ENCODE results near the gene KSR2.
"Not testable (repeated sequence)": the region's sequence is repeated elsewhere in the genome, so short reads cannot be mapped to it uniquely, and the experiment has no call there.

The KSR2 gene

DNA sequence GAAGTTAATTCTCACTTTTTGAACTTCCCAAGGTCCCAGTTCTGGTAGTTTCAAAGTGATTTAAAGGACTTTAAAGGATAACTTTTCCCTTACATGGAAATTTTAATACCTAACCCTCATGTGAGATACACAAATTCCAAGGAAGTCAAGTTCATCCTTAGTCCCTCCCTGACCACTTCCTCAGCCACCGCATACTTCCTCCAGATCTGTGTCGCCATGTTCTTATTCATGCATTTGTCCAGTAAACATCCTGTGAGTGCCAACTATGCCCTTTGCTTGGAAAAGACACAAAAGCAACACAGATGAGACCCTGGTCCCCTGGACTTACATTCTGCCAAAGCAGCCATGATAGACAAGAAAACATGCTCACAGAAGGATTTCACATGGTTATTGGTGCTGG, 206.6 kb downstream of the KSR2 start:
- no peak overlapping the region for H3K4me3 ChIP-seq (ENCODE audit: control insufficient read depth, low read depth, low read length)
- no peak for TF ChIP-seq CTCF (IDR thresholded peaks at IDR 0.05; ENCODE audit: control insufficient read depth, insufficient read depth, low read depth, low read length, missing control alignments)
- no peak for DNase-seq (ENCODE audit: low read depth)

DNA sequence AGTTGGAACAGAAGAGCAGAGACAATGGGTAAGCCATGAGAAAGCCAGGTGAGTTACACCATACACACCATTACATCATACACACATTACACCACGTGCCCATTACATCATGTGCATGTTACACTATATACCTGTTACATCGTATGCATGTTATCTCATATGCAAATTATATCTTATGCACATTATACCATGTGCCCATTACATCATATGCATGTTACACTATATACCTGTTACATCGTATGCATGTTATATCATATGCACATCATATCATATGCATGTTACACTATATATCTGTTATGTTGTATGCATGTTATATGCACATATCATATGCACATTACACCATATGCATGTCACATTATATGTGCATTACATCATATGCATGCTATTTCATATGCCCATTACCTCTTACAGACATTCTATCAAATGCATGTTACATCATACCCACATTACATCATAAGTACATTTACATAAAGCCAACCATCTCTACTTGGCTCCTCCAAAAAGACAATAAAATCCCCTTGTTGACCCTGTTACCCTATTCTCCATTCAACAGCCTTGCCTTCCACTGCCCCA, 207.2 kb downstream of the KSR2 start:
- H3K4me3 ChIP-seq (ENCODE audit: control insufficient read depth, low read depth, low read length), result no peak overlapping the region
- TF ChIP-seq CTCF (IDR thresholded peaks at IDR 0.05; ENCODE audit: control insufficient read depth, insufficient read depth, low read depth, low read length, missing control alignments), result no peak
- no peak for DNase-seq (ENCODE audit: low read depth)

GRCh38 chr12:117760990-117761389, 207.8 kb downstream of the KSR2 start:
- H3K4me3 ChIP-seq (ENCODE audit: control insufficient read depth, low read depth, low read length), result no peak overlapping the region
- no peak for TF ChIP-seq CTCF (IDR thresholded peaks at IDR 0.05; ENCODE audit: control insufficient read depth, insufficient read depth, low read depth, low read length, missing control alignments)
- no peak for DNase-seq (ENCODE audit: low read depth)

DNA sequence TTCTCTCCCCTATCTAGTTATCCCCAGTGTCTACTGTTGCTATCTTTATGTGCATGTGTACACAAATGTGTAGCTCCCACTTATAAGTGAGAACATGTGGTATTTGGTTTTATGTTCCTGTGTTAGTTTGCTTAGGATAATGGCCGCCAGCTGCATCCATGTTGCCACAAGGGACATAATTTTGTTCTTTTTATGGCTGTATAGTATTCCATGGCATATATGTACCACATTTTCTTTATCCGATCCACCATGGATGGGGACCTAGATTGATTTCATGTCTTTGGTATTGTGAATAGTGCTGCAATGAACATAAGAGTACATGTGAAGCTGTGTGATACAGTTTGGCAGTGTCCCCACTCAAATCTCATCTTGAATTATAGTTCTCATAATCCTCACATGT, 218.1 kb downstream of the KSR2 start:
- no peak for TF ChIP-seq CTCF (IDR thresholded peaks at IDR 0.05; ENCODE audit: control insufficient read depth, insufficient read depth, low read depth, low read length, missing control alignments)
- H3K4me3 ChIP-seq (ENCODE audit: control insufficient read depth, low read depth, low read length), result no peak overlapping the region
- DNase-seq (ENCODE audit: low read depth), result no peak

DNA sequence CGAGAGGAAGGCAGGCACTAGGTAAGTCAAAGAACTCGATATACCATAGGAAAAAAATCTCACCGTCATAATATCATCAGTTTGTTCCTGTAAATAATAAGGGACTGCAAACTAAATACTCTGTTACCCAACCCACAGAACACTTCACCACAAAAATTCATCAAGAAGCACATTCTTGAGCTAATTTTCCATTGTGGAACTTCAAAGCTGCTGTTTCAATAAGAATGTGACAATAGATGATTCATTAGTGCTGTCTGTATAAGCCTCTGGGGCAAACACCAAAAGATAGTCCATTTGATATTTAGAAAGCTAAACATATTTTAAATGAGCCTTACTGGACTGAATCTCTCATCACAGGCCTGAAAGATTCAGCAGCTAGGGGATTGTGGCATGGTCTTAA, 219.4 kb downstream of the KSR2 start:
- DNase-seq (ENCODE audit: low read depth), result no peak
- TF ChIP-seq CTCF (IDR thresholded peaks at IDR 0.05; ENCODE audit: control insufficient read depth, insufficient read depth, low read depth, low read length, missing control alignments), result no peak
- no peak overlapping the region for H3K4me3 ChIP-seq (ENCODE audit: control insufficient read depth, low read depth, low read length)

GRCh38 chr12:117746358-117746757, 222.4 kb downstream of the KSR2 start:
- DNase-seq (ENCODE audit: low read depth); H3K4me3 ChIP-seq (ENCODE audit: control insufficient read depth, low read depth, low read length): not testable (repeated sequence)

DNA sequence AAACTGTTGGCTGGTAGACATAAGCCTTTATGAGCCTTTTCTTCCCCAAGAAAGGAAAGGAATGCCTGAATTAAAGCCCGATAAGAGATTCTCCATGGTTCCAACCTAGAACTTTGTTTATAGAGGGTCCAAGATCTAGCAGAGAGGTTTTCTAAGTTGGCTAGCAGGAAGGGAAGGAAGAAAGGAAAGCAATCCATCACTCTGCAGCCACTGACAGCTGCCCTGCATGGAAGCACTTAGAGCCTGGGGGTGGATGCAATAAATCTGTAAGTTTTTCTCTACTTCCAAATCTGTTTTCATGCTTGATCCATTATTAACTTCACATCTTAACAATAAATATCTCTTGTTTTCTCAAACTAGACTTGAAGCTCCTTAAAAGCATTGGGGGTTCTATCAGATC, 224.4 kb downstream of the KSR2 start:
- no peak for TF ChIP-seq CTCF (IDR thresholded peaks at IDR 0.05; ENCODE audit: control insufficient read depth, insufficient read depth, low read depth, low read length, missing control alignments)
- no peak overlapping the region for H3K4me3 ChIP-seq (ENCODE audit: control insufficient read depth, low read depth, low read length)
- no peak for DNase-seq (ENCODE audit: low read depth)
